Iris pigment epithelial cell (primary cell): ENCODE data around the gene ALOX12B.
A peak's percentile ranks its signal among the peaks of the same experiment; 100 is the strongest.
"Not testable (repeated sequence)": the region's sequence is repeated elsewhere in the genome, so short reads cannot be mapped to it uniquely, and the experiment has no call there.

ENCODE experiments used
- DNase-seq: peaks from one replicate; pipeline ENCODE4 v3.0.0-alpha.2; 2011; ENCODE audit warnings: low read depth

ALOX12B gene

DNA sequence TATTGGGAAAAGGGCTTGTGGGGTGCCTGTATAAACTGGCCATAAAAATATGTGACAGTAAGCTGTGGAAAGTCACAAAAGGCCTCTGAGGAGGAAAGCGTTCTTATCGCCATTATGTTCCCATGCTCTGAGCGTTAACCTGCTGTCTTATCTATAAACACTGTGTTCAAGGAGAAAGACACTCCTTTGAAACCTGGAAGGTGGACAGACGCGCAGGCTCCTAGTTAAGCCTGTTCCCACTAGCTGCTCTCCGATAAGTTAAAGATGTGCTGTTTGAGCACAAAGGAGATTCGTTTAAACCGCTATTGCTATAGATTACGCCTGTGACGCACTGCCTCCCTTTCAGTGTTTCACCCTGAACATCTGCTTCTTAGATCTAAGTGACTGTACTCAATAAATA, 5.2 kb downstream of the ALOX12B start:
- DNase-seq, result no peak

DNA sequence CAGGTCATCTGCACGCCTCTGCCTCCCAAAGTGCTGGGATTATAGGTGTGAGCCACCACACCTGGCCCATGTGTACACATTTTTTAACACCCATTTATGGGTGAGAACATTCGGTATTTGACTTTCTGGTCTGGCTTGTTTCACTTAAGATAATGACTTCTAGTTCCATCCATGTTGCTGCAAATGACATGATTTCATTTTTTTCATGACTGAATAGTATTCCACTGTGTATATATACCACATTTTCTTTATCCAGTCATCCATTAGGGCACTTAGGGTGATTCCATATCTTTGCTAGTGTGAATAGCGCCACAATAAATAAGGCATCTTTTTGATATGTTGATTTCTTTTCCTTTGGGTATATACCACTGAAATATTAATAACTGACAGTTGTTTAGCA, 5.6 kb downstream of the ALOX12B start:
- DNase-seq, result no peak

DNA sequence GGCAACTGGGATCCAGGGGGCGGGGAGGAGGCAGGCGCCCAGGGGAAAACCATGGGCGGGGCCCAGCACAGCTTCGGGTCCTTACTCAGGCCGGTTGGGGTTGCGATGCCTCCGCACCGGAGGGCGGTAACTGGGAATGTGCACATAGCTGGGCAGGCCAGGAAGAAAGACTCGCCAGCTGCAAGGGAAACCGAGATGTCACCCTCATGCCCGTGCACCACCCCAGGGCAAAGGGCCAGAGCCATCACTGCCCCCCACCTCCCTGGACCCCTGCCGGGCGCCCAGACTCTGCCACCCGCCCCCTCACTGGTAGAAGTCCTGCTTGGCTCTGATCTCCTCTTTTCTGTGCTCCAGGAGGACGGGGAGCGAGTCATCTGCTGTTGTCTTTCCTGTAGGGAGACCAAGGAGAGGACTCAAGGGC, 6.7 kb downstream of the ALOX12B start:
- DNase-seq, result no peak

DNA sequence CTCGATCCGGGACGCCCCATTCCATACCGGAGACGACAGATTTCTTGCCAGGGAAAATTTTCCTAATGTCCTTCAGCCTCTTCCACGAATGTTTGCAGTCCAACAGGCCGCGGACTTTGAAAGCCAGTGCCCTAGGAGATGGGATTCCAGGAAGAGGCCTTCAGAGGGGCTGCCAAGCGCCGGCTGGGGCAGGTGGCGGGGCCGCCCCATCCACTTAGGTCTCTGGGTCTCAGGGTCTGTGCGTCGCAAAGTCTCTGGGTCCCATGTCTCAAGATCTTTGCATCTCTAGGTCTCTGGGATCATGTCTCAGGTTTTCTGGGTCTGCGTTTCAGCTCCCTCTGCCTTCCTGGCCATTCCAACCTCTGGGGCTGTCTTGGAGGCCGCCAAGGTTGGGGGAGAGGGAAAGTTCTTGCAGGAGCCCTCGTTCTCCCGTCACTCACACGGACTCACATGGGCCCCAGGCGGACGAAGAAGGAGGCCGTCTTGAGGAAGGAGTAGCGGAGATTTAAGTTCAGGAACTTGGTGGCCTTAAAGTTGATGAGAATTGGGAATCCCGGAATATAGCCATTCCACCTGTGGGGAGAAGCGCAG, 7.2 kb downstream of the ALOX12B start:
- DNase-seq, result no peak

DNA sequence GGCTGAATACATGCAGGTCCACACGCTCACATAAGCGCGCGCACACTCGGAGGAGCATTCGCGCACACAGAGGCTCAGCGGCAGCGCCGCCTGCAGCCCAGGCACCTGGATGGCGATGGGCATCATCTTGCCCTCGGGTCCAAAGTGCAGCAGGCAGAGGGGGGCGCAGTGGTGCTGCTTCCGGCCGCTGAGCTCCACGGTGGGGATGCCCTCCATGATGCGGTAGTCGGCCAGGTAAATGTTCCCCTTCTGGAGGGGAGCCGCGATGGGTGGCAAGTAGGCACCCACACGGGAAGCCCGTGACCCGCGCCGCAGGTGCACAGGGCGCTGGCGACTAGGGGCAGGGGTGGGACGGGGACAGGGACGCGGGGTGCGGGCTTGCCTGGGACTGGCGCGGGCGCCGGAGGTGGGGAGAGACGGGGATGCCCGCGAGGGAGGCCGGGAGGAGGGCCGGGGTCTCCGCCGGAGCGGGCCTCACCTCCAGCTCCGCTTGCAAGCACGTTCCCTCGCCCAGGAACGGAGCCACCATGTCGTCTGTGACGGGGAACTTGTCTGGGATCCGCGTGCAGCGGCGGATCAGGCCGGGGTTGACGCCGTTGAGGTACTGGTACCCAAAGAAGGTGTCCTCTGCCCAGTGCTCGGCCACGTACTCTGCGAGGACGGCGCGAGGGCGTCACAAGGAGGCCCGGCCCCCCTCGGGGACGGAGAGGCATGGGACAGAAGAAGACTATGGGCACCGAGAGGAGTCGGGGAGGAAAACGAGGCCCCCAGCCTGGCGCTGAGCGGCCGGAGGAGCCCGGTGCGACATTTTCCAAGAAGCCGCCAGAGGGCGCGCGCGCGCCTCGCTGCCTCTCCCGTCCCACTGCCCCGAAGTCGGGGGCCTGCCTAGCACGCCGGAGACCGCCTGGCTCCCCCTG, 8.0 kb downstream of the ALOX12B start:
- peak; percentile 31 for DNase-seq

DNA sequence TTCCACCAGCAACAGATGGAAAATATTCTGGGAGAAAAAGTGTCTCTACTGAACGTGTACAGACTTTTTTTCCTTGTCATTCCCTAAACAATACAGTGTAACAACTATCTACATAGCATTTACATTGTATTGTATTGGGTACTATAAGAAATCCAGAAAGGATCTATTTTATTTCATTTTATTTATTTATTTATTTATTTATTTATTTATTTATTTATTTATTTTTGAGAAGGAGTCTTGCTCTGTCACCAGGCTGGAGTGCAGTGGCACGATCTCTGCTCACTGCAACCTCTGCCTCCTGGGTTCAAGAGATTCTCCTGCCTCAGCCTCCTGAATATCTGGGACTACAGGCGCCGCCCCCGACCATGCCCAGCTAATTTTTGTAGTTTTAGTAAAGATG, 9.6 kb downstream of the ALOX12B start:
- not testable (repeated sequence) for DNase-seq

DNA sequence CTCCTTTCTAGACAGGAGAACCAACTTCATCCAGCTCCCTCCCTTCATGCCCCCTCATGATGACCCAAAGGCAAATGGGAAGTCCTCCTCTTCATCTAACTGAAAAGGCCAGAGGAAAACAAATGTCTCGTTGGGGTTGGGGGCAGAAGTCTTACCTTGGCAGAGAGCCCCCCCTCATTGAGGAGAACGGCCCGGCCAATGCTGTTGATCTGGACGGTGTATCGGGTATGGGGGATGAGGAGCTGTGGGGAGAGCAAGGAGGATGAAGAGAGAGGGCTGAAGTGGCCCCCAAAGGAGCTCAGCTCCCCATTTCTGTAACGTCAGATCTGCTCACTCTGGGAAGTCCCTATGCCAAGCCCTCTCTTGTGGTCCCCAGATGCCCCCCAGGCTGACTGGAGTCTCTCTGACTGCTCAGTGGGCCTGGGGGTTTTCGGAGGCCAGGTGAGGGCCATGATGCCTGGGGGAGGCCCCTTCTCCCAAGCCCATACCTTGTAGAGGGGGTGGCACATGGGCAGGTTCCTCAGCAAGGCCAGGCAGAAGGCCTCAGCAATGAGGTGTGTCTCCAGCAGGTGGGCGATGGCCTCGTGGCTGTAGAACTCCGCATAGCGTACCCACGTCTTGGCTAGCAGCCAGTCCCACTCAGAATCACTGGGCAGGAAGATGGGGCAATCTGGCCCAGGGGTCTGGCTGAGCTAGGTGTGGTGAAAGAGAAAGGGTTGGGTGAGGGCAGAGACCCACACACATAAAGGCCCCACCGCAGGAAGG, 10.8 kb downstream of the ALOX12B start:
- no peak for DNase-seq

DNA sequence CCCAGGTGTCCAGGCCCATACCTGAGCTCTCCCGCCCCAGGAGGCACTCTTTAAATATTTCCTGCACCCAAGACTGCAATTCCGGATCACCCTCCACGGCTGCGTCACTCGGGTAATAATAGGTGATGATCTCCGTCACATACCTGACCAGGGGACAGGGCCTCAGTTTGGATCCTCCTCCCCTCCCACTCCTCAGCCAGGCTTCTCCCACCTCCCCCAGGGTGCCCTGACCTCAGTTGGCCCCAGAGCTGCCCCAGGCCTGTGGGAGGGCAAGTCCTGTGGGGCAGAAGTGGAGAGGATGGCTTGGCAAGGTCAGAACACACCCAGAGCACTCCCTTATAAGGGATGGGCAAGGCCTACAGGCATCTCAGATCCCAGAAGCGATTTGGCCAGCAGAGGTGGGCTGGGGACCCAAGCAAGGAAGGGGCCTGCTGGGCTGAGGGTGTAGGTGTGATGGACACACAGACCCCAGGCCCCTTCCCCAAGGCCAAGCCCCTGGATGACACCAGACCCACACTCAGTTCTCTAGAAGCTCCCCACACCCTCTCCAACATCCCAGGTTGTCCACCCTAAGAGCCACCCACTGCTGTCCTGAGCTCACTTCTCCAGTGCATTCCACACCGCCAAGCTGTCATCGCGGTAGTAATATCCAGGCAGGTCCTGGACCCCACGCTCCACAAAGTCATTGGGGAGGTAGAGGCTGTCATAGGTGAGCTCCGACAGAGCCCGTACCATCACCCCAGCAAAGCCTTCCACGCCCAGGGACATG, 11.8 kb downstream of the ALOX12B start:
- DNase-seq, result no peak

DNA sequence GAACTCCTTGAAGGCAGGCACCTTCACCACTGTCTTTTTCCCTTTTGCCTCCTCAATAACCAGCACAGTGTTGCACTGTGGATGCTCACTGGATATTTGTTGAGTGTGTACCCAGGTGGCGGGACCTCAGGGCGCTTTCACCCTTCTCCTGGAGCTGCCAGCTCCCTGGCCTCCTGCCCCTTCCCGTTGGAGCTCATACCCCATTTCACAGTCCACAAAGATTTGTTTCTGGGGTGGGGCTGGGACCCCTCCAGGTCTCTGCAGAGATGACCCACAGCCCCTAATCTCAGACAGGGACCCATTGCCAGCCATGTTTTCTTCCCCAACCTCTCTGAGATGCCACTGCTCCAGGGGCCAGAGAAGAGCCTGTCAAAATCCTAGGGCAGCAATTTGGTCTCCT, 12.4 kb downstream of the ALOX12B start:
- no peak for DNase-seq

DNA sequence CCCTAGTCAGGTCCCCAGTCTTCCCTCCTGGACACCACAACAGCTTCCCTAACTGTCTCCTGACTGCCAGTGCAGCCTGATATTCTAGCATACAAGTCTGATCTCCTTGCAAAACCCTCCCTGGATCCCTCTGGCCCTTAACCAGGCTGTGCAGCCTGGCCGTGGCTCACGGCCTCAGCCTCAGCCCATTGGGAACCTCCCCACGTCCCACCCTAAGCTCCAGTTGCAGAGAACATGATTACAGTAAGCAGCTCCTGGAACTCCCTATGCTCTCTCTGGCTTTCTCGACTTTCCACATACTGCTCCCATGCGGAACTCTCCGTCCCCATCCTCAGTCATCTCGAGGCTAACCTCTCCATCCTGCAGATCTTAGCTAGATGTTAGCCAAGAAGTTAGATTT, 13.0 kb downstream of the ALOX12B start:
- no peak for DNase-seq

DNA sequence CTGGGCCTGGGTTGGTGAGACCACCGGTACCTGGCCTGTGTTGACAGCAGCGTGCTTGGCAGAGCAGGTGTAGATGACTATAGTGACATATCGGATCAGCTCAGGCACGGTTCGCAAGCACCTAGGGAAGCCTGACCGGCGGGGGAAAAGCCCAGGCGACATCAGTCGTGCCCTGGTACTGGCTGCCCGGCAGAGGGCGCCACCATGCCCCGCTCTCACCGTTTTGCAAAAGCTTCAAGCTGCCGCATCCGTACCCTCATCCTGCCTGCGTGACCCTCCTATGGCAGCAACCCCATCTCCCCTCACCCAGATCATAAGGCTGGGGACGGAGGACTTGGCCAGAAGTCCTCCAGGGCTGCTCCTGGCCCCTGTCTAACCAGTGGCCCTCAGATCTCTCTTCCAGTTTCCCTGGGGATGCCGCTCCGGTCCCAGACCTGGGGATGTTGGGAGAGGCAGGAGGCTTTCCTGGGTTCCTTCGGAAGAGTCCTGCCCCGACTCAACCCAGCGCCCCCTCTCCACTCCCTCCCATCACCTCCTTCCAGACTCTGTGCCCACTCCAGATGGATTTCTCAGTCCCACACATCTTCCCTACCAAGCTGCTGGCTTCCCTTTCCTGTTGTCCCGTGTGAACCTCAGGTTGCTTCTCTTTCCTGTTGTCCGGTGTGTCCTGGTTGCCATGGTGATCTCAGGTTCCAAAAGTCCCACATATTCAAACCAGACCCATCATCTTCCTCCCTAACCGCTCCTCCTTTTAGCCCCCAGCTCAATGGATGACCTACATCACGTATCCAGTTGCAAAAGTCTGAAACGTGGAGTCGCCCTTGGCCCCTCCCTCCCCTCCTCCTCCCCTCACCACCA, 13.7 kb downstream of the ALOX12B start:
- peak; percentile 54 for DNase-seq

DNA sequence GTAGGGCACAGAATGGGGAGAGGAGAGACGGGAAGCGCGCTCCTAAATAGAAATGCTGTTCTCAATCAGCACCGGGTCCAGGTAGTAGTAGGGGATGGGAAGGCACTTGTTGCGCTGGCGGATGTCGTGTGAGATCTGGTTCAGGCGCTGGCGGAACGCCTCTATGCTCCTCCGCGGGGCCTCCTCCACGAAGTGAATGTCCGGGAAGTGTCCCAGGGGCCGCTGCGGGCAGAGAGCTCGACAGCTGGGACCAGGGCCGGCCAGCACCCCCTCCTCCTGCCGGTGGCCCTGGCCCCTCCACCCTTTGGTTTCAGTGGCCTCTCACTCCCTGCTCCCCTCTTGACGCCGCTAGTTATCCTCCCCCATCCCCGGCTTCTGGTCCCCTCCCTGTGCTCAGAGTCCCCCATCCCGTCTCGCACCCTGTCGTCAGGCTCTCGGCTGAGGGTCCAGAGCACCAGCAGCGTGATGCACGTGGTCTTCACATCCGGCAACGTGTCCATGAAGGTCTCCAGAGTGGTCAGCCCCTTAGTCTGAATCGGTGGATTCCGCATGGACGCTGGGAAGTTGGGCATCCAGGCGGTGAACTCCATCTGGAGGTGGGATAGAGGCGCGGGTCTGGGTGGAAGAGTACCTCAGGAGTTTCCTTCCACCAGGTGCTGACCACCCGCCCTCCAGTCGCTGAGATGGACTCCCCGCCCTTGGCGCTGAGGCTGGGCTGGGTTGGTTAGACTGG, 14.6 kb downstream of the ALOX12B start:
- DNase-seq, result no peak

DNA sequence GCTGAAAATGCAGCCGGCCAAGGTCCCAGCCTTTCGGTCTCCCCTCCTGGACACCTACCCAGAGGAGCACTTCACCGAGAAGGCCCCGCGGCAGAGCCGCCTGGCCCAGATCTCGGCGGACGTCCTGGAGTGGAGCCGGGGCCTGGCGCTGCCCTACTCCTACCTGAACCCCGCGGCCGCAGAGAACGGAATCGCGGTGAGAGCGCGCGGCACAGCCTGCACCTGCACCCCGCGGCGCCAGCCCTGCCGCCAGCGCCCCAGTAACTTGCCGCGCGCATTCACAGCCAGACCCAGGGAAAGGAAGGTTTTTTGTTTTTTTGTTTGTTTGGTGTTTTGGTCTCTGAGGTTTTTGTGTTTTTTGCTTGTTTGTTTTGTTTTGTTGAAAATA, 15.2 kb downstream of the ALOX12B start:
- no peak for DNase-seq

DNA sequence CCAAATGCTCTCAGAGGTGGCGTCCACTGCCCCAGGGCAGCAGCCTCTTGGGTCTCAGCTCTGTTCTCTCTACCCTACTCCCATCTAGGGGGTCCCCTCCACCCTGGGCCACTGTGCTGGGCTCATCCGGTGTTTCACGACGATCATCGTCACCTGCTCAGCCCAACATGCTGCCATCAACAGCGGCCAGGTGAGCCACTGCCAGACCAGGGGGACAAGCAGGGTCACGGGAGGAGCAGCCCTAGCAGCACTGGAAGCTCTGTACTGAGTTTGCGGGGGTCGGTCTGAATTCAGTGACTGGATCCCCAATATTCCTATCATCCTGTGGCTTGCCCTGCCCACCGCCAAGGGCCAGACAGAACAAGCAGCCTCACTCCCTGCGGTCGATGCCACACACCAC, 16.0 kb downstream of the ALOX12B start:
- DNase-seq, result no peak

DNA sequence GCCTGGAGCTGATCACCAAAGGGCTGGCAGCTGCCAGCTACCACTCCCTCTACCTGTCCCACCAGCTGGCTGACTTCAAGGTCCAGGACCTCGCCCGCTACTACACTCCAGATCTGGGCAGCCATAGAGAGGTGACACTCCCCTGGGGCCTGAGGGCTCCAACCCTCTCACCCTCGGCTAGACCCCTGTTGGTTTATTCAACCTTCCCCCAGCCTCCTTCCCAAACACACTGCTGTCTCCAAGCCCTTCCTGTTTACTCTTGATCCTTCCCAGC, 18.0 kb downstream of the ALOX12B start:
- DNase-seq, result no peak

DNA sequence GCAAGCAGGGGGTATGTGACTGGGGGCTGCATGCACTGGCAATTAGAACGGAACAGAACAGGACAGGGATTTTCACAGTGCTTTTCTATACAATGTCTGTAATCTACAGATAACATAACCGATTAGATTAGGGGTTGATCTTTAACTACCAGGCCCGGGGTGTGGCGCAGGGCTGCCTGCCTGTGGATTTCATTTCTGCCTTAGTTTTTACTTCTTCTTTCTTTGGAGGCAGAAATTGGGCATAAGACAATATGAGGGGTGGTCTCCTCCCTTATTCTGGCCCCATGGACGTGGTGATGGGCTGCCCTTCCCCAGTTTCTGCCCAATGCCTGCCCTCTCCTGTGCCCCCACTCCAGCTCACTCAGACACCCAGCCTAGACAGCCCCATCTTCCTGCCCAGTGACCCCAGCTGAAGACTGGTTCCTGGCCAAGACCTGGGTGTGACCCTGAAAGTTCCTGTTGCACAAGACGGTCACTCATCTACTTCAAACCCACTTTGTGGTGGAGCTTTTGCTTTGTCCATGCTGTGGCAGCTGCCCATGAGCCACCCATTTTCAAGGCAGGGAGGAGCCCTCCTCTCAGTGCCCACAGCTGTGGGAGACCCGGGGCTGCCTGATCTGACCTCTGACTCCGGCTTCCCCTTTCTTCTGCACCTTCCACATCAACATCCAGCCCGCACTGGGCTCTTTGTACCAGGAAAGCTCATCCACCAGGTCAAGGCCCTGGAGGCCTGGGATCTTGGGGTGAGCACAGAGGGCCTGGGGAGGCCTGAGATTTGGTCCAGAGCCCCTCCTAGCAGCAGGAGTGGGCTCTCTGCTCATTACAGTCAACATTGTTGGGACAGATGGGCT, 18.6 kb downstream of the ALOX12B start:
- DNase-seq, result no peak

DNA sequence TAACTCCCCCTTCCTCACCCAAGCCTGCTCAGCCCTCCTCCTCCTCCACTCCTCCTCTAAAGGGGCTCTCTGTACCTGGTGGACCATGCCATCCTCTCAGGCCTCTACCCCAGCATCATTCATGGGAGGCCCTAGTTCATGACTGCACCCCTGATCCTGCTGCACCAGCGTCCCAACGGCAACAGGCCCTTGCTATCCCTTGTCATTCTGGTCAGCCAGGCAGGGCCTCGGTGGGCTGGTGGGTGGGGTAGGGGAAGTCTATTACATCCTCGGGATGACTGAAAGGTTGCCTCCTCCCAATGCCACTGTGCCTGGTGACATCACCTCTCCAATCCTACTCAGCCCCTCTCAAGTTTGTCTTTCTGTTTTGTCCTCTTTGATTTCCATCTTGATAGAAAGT, 19.7 kb downstream of the ALOX12B start:
- no peak for DNase-seq

DNA sequence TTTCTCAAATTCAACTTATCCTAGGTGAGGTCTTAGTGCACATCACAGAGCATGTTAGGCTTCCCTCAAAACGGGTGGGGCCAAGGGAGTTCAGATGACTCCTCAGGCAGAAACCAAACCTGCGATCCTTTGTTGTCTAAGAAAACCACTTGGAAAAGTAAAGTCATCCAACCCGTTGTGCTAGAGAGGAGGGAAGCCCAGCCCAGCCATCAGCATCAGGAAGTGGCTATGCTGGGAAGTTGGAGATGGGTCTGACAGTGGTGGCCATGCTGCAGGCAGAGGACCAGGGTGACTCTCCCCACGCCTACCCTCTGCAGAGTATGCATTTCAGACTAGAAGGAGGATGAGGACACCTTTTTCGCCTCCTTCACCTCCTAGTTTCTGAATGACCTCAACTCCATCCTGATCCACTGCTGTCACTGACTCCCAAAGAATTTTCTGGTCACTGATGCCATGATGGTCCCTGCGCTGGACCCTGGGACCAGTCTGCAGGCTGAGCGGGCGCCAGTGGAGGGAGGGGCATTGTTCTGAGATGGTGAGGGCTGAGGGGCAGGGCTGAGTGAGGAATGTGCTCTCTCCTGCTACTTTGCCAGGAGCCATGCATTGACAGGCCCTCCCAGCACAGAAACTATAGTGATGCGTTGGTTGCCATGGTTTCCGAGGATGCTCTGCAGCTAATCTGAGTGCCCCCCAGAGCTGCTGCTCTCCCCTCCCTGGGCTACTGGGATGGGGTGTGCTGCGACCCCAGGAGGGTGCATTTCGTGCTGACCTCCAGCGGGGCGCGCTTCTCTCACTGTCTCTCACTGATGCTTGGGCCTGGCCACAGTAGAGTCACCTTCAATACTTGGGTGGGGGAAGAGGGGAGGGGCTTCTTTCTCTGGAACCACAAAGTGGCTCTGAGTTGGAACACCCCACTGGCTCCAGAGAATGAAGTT, 20.4 kb downstream of the ALOX12B start:
- no peak for DNase-seq

DNA sequence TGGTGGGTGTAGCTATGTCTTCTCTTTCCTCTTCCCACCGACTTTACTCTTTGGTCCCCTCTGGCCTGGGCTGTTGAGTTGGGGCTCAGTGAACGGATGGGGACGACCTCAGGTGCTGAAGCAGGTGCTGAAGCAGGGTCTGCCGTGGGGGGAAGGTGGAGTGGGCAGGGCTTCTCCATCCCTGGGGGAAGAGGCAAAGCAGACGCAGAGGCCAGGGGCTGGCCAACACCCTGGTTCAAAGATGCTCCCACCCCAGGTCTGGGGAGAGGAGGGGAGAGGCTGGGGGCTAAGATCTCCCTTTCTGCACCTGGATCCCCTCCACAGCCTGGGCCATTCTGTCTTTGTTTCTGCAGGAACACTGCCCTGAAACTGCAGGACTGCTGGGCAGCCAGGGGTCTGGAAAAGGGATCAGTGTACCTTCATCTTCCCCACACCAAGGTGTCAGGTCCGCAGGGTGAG, 22.9 kb downstream of the ALOX12B start:
- no peak for DNase-seq
